HG02623 (cell line): Measurements from ENCODE around the gene EVI5L.

Experiments
- ATAC-seq: cut with Tn5 transposase; IDR thresholded peaks from one replicate; pipeline ENCODE4 v1.9.1; 2021; ENCODE audit warnings: moderate library complexity; ENCODE audit not compliant: unreplicated experiment

The EVI5L gene

DNA sequence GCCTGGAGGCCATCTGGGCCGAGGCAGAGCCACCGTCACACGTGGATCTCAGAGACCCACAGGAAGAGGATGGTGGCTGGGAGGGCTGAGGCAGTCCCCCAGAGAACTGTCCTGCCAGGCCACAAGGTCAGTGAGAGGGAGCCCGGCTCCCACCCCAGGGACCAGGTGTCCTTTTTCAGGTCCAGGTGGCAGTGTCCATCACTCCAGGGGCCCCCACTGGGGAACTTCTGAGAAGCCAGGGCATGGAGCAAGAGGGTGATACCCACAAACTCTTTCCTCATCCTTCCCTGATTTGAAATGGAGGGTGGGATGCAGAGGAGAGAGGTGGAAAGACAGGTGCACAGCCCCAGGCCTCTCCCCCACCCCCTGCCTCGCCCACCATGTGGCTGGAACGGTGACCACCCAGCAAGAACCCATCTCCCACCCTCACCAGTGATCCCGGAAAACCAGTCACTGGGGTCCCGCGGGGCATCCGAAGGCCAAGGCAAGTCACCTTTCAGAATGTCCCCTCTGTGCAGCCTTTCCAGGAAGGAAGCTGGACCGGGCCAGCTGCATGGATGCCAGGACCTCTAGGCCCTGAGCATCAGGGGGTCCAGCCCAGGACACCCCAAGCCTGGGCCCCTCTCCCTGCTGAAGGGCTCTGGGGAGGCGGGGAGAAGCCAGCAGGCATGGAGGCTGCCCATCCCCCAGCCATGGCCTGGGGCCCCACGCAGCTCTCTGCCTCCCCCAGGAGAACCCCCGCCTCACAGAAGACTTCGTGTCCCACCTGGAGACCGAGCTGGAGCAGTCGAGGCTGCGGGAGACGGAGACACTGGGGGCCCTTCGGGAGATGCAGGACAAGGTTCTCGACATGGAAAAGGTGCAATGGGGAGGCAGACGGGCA is 30.1 kb downstream of the EVI5L start:
- ATAC-seq: no peak

DNA sequence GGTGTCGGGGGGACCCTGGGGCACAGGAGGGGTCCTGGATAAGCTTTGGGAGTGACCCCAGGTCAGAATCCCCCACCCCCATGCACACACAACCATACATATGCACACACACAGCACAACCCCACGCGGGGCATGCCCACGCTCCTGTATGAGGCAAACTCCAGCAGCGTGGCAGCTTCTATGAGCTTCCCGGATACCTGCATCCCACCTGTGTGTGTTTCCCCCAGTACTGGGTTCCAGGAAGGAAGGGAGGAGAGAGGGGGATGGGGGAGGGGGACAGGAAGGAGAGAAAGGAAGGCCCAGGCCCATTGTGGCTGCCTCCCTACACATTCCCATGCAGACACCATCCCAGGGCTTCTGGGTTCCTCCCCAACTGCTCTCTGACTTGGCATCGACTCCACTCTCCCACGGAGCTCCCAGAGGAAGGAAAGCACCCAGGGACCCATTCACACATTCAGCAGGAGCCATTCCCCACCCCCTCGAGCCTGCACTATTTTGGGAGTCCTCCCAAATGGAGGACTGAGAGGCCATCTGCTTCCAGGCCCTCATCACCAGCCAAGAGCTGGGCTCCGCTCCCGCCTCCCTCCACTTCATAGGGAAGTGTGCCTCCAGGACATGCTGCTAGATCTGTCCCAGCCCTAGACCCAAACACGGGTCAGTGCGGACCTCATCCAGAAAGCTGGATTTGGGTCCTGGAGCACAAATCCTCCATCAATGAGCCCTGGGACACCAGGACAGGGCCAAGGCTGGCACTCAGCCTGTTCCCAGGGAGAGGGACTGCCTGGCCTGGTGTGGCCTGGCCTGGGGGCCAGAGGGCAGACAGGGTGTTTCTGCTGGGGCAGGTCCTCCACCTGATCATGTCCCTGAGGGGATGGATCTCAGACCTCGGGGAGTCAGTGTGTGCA is 30.9 kb downstream of the EVI5L start:
- no peak for ATAC-seq

DNA sequence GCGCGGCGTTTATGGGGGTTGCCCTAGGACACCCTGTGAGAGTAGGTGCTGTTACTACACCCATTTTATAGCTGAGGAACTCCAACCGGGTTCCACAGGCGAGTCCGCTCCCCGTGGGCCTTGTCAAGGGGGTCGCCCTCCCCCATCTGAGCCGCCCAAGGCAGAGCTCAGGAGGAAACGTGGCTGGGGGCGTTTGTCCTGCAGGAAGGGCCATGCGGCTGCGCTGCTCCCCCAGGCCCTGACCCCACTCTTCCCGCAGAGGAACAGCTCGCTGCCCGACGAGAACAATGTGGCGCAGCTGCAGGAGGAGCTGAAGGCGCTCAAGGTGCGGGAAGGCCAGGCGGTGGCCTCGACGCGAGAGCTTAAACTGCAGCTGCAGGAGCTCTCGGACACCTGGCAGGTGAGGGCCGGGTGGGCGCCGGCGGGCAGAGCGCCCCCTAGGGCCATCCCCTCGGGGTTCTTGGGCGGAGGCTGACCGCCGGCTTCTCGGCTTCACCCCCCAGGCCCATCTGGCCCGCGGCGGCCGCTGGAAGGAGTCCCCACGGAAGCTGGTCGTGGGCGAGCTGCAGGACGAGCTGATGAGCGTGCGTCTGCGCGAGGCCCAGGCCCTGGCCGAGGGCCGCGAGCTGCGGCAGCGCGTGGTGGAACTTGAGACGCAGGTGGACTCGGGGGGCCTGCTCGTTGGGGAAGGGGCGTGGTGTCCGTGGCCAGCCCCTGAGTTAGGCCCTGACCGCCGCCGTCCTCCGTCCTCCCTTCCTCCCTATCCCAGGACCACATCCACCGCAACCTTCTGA is 31.8 kb downstream of the EVI5L start:
- ATAC-seq: no peak

DNA sequence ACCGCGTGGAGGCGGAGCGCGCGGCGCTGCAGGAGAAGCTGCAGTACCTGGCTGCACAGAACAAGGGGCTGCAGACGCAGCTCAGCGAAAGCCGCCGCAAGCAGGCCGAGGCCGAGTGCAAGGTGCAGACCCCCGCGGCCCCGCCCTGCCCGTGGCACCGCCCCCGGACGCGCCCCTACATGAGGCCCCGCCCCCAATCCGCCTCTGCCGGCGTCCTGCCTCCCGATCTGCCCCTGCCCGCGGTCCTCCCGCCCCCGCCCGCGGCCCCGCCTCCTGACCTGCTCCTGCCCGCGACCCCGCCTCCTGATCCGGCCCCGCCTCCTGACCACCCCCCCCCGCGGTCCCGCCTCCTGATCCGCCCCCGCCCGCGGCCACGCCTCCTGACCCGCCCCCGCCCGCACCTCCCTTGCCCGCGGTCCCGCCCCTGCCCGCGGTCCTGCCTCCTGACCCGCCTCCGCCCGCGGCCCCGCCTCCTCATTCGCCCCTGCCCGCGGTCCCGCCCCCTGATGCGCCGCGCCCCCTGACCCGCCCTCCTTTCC is 32.5 kb downstream of the EVI5L start:
- ATAC-seq: no peak

DNA sequence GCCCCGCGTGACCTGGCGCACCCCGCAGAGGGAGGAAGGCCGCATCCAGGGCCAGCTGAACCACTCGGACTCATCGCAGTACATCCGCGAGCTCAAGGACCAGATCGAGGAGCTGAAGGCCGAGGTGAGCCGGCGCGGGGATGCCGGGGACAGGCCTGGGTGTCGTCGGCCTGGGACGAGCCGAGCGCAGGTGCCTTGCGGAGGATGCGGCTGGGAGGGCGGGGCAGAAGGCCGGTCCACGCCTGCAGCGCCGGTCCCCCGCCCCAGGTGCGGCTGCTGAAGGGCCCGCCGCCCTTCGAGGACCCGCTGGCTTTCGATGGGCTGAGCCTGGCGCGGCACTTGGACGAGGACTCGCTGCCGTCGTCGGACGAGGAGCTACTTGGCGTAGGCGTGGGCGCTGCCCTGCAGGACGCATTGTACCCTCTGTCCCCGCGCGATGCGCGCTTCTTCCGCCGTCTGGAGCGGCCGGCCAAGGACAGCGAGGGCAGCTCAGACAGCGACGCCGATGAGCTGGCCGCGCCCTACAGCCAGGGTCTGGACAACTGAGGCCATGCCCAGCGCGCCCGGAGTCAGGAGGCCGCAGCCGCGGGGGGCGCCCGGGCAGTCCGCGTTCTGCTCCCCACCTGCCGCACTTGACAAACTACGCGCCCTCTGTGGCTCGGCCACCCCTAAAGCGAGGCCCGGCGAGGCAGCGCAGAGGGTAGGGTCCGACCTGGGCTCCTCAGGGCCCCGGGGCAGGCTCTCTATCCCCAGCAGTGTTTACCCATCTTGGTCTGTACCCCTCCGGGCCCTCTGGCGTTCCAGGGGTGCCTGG is 33.3 kb downstream of the EVI5L start:
- ATAC-seq: no peak

DNA sequence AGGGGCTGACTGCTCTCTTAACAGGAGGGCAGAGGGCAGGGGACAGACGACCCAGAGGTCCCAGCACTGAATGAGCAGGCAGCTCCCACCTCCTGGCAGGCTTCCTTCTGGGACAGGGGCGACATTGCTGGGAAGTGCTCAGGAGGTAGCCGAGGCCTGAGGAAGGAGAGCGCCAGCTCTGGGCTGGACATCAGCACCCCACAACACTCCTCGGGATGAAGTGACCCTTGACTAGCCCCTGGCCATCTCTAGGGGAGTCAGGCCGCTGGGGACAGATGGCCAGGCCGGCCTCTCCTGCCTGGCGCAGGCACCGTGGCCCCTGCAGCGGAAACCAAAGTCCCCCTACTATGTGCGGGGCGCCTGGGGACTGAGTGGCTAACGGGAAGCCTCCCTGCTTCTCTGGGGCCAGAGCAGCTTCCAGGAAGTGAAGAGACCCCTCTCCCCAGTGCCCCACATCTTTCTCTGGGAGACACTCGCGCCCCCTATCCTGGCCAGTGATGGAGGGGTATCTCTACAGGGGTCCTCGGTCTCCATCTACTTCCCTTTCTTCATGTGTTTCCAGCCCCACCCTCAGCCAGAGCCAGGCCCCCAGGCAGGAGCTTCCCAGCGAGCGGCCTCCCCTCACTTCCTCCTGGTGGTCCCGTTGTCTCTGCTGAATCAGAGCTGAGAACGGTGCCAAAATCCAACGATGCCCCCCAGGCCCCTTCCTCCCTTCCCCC is 34.1 kb downstream of the EVI5L start:
- no peak for ATAC-seq

DNA sequence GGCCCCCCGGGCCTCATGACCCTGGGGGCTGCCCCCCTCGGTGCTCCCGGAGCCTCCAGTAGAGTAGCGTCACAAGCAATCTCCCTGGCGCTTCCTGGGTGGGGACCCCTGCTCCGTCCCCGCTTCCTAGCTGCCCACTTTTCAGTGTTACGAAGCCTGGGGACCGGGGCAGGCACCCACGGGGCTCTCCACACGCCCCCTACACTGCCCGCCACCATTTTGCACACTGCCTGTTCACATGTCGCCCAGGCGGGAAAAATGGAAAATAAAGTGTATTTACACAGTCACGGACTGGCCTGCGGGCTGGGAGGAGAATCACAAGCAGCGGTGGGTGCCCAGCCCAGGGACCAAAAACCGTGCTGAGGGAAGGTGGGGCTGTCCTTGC is 34.7 kb downstream of the EVI5L start:
- ATAC-seq: no peak

DNA sequence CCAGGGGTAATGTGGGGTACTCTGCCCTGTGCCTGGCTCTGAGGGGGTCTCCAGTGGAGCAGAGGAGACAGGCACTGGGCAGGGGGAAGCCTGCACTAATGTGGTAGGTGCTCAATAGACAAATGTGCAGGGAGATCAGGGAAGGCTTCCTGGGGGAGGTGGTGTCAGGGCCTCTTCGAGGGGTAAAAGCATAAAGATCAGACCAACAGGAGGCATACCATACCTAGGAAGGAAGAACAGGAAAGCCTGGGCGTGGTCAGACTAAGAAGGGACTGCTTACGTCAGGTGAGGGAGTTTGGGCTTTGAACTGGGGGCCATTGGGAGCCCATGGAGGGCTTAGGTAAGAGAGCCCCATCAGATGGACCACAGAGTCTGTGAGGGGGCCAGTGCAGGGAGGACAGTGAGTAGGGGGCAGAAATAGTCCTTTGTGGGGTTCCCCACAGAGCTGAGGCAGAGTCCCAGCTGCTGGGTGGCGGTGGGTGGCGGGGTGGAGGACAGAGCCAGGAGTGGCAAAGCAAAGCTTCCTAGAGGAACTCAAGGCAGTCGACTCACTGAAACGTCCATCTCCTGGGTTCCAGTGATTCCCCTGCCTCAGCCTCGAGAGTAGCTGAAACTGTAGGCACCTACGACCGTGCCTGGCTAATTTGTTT is 35.4 kb downstream of the EVI5L start:
- ATAC-seq: no peak

DNA sequence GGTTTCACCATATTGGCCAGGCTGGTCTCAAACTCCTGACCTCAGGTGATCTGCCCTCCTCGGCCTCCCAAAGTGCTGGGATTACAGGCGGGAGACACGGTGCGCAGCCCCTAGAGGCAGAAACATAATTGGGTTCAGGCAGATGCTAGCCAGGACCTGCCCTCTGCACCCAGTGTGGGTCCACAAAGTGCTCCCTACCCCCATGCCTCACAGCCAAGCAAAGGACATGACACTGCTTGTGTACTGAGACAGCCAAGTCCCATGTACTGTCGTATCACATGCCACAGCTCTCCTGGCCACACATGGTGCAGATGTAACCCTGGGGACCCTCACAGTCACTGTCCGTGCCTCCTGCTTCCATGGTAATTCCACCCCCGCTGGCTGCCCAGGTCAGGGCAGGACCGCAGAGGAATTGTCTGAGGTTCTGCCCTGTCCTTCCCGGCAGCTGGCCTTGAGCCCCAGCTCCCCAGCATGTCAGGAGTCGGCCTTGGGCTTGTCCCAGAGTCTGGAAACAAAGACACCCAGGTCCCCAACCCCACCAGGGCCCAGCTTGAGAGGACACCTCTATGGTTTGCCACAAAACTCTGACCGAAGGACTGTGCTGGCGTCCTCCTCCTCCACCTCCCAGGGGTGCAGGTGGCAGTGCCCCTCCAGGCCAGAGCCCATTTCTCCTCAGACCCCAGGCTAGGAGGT is 36.5 kb downstream of the EVI5L start:
- no peak for ATAC-seq

DNA sequence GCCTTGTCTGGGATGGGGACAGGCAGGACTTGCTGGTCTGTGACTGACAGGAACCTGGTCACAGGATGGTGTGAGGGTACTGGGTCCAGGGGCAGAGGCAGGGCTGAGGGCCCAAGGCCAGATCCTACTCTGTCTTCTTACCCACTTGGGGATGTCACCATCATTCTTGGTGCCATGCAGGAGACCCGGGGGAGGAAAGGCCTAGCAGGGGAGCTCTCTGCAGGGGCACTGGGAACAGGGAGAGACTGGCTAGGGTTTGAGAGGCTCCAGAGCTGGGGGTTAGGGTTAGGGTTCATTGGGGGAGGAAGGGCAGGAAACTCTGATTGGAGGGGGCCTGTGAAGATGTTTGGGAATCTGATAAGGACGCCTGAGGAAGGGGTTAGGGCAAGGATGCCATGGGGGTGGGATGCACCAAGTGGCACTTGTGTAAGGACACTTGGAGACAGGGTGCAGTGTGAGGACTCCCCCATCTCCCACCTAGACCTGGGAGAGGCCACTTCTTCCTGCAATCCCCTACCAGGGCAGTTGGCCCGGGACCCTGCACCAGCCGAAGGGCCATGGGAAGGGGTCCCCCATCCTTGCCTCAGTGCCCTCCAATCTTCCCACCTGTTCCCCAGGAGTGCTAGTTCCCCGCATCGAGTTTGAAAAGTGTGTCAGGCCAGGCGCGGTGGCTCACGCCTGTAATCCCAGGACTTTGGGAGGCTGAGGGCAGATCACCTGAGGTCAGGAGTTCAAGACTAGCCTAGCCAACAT is 37.2 kb downstream of the EVI5L start:
- no peak for ATAC-seq

DNA sequence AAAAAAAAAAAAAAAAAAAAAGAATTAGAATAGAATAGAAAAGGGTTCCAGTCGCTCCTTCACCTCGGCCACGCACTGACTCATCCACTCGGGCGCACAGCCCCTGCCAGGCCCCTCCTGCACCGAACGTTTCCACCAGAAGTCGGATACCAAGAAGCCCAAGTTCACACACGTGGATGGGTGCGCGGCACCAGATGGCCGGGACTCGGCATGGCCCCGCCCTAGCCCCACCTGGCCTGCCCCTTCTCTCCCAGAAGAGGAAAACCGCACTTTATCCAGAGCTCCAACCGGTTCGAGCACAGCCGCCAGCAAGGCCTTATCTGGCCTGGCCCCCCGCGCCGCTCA is 38.3 kb downstream of the EVI5L start:
- ATAC-seq: no peak

DNA sequence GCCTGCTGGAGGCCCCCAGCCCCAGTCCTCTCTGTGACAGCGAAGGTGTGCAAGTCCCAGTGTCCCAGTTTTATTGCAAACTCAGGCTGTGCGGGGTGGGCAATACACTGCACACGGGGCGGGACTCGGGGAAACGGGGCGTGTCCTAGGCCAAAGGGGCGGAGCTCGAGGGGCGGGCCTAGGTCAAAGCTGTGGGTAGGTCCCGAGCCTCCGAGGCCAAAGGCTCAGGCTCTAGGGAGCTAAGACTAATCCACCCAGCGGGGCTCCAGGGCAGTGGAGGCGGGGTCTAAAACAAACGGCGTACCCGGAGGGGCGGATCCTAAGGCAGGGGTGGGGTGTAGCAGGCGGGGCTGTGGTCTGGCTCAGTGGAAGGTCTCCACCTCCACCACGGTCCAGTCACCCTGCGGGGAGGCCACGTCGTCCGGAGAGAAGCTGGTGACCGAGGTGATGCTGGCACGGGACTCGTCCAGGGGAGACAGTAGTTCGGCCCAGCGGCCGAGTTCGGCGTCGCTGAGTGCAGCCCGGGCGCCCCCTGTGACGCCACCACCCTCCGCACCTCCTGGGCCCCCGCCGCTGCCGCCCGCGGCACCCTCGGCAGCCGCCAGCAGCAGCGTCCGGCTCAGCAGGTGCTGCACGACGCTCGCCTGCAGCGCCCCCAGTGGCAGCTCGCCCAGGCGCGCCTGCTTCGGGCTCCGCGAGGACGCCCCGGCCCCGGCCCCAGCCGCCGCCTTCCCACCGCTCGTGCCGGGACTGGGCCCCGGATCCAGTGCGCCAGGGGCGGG is 38.8 kb downstream of the EVI5L start:
- peak; percentile 48 for ATAC-seq

DNA sequence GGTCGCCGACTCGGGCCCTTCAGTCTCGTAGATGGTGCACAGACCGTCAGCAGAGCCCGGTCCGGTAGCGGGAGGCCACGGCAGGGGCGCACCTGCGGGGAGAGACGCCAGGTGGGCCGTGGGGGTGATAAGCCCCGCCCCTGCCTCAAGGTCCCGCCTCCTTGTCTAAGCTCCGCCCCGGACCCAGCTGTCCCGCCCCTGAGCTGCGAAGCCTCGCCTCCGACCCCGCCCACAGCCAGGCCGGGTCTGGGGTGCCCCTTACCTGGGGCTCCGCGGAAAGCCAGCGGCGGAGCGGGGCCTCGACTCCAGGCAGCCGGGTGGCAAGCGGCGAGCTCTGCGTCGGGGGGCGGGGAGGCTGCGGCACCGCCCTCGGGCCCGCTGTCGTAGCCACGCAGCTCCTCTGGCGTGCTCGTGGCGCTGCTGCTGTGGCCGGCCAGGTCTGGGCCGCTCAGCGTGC is 39.5 kb downstream of the EVI5L start:
- peak; percentile 51 for ATAC-seq

DNA sequence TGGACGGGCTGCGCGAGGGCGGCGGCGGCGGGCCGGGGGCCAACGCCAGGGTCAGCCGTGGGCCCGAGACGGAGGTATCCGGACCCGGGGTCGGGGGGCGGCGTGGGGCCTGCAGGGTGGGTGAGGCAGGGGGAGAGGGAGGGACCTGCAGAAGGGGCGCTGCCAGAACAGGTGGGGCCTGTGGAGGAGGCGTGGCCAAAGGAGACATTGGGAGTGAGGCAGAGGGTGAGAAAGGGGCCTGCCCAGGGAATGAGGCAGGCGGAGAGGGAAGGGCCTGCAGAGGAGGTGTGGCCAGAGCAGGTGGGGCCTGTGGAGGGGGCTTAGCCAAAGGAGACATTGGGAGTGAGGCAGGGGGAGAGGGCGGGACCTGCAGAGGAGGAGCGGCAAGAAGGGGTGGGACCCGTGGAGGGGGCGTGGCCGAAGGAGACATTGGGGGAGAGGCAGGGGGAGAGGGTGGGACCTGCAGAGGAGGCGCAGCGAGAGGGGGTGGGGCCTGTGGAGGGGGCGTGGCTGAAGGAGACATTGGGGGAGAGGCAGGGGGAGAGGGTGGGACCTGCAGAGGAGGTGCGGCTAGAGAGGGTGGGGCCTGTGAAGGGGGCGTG is 40.0 kb downstream of the EVI5L start:
- peak; percentile 11 for ATAC-seq

DNA sequence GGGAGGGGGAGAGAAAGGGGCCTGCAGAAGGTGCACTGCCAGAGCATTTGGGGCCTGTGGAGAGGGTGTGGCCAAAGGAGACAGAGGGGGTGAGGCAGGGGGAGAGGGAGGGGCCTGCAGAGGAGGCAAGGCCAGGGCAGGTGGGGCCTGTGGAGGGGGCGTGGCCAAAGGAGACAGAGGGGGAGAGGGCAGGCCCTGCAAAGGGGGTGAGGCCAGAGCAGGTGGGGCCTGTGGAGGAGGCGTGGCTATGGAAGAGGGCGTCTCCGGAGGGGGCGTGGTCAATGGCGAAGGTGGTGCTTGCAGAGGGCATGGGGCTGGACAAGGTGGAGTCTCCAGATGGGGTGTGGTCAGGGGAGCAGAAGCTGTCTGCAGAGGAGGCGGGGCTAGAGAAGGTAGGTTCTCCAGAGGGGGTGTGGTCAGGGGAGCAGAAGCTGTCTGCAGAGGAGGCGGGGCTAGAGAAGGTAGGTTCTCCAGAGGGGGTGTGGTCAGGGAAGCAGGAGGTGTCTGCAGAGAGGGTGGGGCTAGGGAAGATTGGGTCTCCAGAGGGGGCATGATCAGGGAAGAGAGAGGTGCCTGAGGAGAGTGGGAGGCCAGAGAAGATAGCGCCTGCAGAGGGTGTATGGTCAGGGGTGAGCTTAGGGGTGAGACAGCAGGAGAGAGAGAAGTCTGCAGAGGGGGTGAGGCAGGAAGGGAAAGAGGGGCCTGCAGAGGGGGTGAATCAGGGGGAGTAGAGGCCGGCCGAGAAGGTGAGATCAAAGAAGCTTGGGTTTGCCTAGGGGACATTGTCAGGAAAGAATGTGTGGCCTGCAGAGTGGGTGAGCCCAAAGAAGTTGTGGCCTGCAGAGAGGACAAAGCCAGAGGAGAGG is 40.8 kb downstream of the EVI5L start:
- no peak for ATAC-seq
